ENCODE measurements around the gene SPTAN1.

Gene SPTAN1

DNA sequence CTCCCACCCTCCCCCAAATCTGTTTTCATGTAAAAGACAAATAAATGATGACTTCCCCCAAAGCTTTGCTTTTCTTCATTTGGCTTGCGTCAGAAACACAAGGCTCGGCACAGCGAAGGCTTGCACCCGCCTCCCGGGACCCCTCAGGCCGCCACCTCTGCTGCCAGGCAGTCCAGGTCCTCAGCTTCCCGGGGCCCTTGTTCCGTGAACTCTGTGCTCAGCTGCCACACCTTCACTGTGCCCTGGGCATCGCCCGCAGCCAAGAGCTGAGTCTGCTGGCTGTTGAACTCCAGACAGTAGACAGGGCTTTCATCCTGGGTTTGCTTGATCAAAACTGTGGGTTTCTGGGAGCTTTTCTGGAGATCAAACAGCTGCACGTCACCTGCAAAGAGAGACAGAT, 81.2 kb downstream of the SPTAN1 start:
- ATAC-seq: no peak

DNA sequence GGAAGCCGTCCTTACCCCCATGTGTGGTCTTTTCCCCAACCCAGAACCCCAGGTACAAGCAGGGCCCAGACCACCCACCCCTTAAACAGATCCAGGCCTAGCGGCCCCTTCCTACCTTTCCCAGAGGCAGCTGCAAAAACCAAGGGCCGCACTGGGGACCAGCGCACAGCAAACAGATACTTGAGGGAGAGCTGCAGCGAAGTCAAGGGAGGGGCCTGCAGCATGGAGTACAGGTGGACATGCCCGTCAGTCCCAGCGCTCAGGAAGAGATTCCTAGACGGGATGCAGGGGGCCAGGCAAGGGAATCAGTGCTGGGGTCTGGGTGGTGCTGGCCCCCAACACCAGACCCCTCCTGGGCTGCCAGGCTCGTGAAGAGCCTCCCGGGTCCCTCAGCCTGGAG, 81.7 kb downstream of the SPTAN1 start:
- no peak for ATAC-seq
- TF ChIP-seq BACH2 (CRISPR knock-in tag; IDR thresholded peaks at IDR 0.05; ENCODE audit: borderline replicate concordance) (no peak), ZFP30 (CRISPR knock-in tag; IDR thresholded peaks at IDR 0.05) (no peak), ZFP3 (CRISPR knock-in tag; IDR thresholded peaks at IDR 0.05) (no peak), ZNF565 (CRISPR knock-in tag; conservative IDR thresholded peaks at IDR 0.05; ENCODE audit: low read depth) (no peak), PPARA (CRISPR knock-in tag; IDR thresholded peaks at IDR 0.05; ENCODE audit: borderline replicate concordance) (no peak), CSDC2 (CRISPR knock-in tag; IDR thresholded peaks at IDR 0.05) (no peak), ZC3H10 (CRISPR knock-in tag; IDR thresholded peaks at IDR 0.05) (no peak), TCF4 (CRISPR knock-in tag; IDR thresholded peaks at IDR 0.05; ENCODE audit: borderline replicate concordance) (no peak), SNAI2 (CRISPR knock-in tag; IDR thresholded peaks at IDR 0.05) (no peak), ARNTL (CRISPR knock-in tag; IDR thresholded peaks at IDR 0.05; ENCODE audit: borderline replicate concordance, low read depth) (no peak), ZNF70 (CRISPR knock-in tag; IDR thresholded peaks at IDR 0.05) (no peak), OSR1 (CRISPR knock-in tag; IDR thresholded peaks at IDR 0.05) (no peak), TOX (CRISPR knock-in tag; IDR thresholded peaks at IDR 0.05; ENCODE audit: borderline replicate concordance) (no peak), ZNF8 (CRISPR knock-in tag; IDR thresholded peaks at IDR 0.05) (no peak)
- TF ChIP-seq, protein P1, sequence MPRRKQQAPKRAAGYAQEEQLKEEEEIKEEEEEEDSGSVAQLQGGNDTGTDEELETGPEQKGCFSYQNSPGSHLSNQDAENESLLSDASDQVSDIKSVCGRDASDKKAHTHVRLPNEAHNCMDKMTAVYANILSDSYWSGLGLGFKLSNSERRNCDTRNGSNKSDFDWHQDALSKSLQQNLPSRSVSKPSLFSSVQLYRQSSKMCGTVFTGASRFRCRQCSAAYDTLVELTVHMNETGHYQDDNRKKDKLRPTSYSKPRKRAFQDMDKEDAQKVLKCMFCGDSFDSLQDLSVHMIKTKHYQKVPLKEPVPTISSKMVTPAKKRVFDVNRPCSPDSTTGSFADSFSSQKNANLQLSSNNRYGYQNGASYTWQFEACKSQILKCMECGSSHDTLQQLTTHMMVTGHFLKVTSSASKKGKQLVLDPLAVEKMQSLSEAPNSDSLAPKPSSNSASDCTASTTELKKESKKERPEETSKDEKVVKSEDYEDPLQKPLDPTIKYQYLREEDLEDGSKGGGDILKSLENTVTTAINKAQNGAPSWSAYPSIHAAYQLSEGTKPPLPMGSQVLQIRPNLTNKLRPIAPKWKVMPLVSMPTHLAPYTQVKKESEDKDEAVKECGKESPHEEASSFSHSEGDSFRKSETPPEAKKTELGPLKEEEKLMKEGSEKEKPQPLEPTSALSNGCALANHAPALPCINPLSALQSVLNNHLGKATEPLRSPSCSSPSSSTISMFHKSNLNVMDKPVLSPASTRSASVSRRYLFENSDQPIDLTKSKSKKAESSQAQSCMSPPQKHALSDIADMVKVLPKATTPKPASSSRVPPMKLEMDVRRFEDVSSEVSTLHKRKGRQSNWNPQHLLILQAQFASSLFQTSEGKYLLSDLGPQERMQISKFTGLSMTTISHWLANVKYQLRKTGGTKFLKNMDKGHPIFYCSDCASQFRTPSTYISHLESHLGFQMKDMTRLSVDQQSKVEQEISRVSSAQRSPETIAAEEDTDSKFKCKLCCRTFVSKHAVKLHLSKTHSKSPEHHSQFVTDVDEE (CRISPR knock-in tag; IDR thresholded peaks at IDR 0.05): no peak

More for the DNA sequence above, 81.2 kb downstream of the SPTAN1 start:
- no peak for TF ChIP-seq OSR1 (CRISPR knock-in tag; IDR thresholded peaks at IDR 0.05)
- TF ChIP-seq ISL1 (CRISPR knock-in tag; IDR thresholded peaks at IDR 0.05): no peak
- no peak for TF ChIP-seq PPARA (CRISPR knock-in tag; IDR thresholded peaks at IDR 0.05; ENCODE audit: borderline replicate concordance)
- no peak for TF ChIP-seq ARNTL (CRISPR knock-in tag; IDR thresholded peaks at IDR 0.05; ENCODE audit: borderline replicate concordance, low read depth)
- no peak for TF ChIP-seq SNAI2 (CRISPR knock-in tag; IDR thresholded peaks at IDR 0.05)
- TF ChIP-seq ZNF70 (CRISPR knock-in tag; IDR thresholded peaks at IDR 0.05): no peak
- TF ChIP-seq ESRRG (CRISPR knock-in tag; IDR thresholded peaks at IDR 0.05): no peak
- no peak for TF ChIP-seq CSDC2 (CRISPR knock-in tag; IDR thresholded peaks at IDR 0.05)

DNA sequence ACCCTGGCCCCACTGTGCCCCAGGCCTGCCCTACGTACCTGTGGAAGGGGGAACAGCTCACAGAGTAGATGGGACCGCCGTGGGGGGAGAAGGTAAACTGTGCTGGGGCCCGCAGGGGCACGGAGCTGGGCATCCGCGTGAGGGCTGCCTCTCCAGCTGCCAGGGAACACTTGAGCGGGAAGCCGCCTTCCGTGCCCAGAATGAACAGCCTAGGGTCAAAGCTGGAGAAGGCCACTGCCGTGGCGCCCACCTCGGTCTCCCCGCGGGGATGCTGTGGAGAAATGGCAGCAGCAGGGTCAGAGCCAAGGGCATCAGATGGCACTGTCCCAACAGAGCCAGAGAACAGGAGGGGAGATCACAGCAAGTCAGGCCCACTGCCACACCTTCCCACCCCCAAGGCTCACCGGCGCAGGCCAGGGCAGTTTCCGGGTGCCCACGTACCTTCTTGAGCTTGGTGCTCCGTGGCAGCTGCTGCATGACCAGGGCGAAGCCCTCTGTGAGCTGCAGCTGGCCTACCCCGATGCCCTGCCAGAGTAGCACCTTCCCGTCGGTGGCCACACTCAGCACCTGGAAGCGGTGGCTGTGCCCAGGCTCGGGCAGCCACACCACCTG, 82.4 kb downstream of the SPTAN1 start:
- TF ChIP-seq ZNF565 (CRISPR knock-in tag; conservative IDR thresholded peaks at IDR 0.05; ENCODE audit: low read depth): no peak
- TF ChIP-seq, protein P2, sequence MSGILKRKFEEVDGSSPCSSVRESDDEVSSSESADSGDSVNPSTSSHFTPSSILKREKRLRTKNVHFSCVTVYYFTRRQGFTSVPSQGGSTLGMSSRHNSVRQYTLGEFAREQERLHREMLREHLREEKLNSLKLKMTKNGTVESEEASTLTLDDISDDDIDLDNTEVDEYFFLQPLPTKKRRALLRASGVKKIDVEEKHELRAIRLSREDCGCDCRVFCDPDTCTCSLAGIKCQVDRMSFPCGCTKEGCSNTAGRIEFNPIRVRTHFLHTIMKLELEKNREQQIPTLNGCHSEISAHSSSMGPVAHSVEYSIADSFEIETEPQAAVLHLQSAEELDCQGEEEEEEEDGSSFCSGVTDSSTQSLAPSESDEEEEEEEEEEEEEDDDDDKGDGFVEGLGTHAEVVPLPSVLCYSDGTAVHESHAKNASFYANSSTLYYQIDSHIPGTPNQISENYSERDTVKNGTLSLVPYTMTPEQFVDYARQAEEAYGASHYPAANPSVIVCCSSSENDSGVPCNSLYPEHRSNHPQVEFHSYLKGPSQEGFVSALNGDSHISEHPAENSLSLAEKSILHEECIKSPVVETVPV (CRISPR knock-in tag; IDR thresholded peaks at IDR 0.05): no peak
- no peak for TF ChIP-seq ZNF8 (CRISPR knock-in tag; IDR thresholded peaks at IDR 0.05)
- no peak; the same call in 2 of the 3 replicates for ATAC-seq

DNA sequence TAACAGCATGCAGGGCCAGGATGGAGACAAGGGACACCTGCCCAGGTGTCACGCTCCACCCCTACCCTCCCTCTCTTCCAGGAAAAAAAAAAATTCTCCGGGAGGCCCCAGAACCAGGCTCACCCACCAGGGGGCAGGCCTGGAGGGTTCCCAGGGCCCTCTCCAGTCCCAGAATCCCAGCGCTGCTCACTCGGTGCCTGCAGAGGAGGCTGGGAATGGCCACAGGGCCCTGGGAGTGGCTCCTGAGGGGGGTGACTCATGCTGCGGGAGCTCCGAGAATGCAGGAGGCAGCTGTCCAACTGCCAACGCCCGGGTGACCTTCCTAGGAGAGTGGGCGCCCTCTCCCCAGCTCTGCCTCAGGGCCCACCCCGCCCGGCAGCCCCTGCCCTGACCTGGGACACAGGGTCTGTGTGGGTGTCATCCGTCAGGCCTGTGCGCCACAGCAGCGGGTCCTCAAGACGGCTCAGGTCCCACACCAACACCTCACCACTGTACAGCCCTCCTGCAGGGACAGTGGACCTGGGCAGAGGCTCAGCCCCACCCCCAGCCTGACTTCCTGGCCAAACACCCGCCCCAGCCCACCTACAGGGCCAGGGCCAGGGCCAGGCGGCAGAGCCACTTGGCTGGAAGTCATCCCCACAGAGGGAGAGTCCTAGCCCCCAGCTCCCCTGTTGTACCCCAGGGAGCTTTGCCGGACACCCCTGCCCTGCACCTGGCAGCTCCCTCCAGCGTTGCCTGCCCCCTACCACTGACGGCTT, 83.1 kb downstream of the SPTAN1 start:
- ATAC-seq: peak; percentile 94
- TF ChIP-seq, protein P3, sequence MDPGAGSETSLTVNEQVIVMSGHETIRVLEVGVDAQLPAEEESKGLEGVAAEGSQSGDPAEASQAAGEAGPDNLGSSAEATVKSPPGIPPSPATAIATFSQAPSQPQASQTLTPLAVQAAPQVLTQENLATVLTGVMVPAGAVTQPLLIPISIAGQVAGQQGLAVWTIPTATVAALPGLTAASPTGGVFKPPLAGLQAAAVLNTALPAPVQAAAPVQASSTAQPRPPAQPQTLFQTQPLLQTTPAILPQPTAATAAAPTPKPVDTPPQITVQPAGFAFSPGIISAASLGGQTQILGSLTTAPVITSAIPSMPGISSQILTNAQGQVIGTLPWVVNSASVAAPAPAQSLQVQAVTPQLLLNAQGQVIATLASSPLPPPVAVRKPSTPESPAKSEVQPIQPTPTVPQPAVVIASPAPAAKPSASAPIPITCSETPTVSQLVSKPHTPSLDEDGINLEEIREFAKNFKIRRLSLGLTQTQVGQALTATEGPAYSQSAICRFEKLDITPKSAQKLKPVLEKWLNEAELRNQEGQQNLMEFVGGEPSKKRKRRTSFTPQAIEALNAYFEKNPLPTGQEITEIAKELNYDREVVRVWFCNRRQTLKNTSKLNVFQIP (CRISPR knock-in tag; IDR thresholded peaks at IDR 0.05; ENCODE audit: borderline replicate concordance, low read depth): no peak
- TF ChIP-seq ZFP30 (CRISPR knock-in tag; IDR thresholded peaks at IDR 0.05) (no peak), SNAI2 (CRISPR knock-in tag; IDR thresholded peaks at IDR 0.05) (no peak), TCF4 (CRISPR knock-in tag; IDR thresholded peaks at IDR 0.05; ENCODE audit: borderline replicate concordance) (no peak), BACH2 (CRISPR knock-in tag; IDR thresholded peaks at IDR 0.05; ENCODE audit: borderline replicate concordance) (no peak), PPARA (CRISPR knock-in tag; IDR thresholded peaks at IDR 0.05; ENCODE audit: borderline replicate concordance) (no peak), ZNF70 (CRISPR knock-in tag; IDR thresholded peaks at IDR 0.05) (no peak), OSR1 (CRISPR knock-in tag; IDR thresholded peaks at IDR 0.05) (no peak), RARB (CRISPR knock-in tag; IDR thresholded peaks at IDR 0.05) (no peak), CSDC2 (CRISPR knock-in tag; IDR thresholded peaks at IDR 0.05) (no peak), ZC3H10 (CRISPR knock-in tag; IDR thresholded peaks at IDR 0.05) (no peak)
- TF ChIP-seq, protein P2 (CRISPR knock-in tag; IDR thresholded peaks at IDR 0.05): no peak
- TF ChIP-seq, protein P4, sequence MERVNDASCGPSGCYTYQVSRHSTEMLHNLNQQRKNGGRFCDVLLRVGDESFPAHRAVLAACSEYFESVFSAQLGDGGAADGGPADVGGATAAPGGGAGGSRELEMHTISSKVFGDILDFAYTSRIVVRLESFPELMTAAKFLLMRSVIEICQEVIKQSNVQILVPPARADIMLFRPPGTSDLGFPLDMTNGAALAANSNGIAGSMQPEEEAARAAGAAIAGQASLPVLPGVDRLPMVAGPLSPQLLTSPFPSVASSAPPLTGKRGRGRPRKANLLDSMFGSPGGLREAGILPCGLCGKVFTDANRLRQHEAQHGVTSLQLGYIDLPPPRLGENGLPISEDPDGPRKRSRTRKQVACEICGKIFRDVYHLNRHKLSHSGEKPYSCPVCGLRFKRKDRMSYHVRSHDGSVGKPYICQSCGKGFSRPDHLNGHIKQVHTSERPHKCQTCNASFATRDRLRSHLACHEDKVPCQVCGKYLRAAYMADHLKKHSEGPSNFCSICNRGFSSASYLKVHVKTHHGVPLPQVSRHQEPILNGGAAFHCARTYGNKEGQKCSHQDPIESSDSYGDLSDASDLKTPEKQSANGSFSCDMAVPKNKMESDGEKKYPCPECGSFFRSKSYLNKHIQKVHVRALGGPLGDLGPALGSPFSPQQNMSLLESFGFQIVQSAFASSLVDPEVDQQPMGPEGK (CRISPR knock-in tag; IDR thresholded peaks at IDR 0.05; ENCODE audit: borderline replicate concordance): no peak

Data from SK-N-SH treated with all-trans-retinoic acid at 6 μM for 48 hours (cell line).